K562 (cell line): ENCODE data around the gene SUPT20HL1. TPM values are rescaled to one million over a fixed set of nuclear protein-coding genes. Genes with fewer than 3 reads are reported as not detected.

Source experiments
- ATAC-seq: fragments of 200-7000 bp; cut with Tn5 transposase; 3 replicates; pipeline ENCODE4 v1.9.1; 2020; ENCODE audit warnings: moderate library complexity
- BruUV-seq: library from RNA; stranded (reverse); fragments of 400-500 nt; replicated peaks from 2 replicates; lab custom pipeline; 2021; lab: Mats Ljungman, UMichigan
- CTCF ChIA-PET: fragments of 300-600 bp; formaldehyde crosslinking; extraction: SDS; loops from one replicate; lab custom pipeline; 2021; ENCODE audit warnings: low intra/inter-chr PET ratio; lab: Yijun Ruan, JAX
- POLR2A ChIA-PET: fragments of 300-600, 350-650 bp; sonication (Branson Sonifier 250); formaldehyde crosslinking; extraction: SDS; loops from one replicate; lab custom pipeline; 2021; ENCODE audit warnings: antibody characterized with exemption, inconsistent platforms; lab: Yijun Ruan, JAX
- DNase-seq, 4 experiments: peaks; one replicate each; pipeline versions ENCODE4 v3.0.0 to v3.0.0-alpha.2; 2011 to 2018; ENCODE audit warnings: low spot score in 3 of 4, mixed read lengths in 3 of 4; ENCODE audit errors: extremely low read depth in 1 of 4
- FAIRE-seq: peaks from 2 replicates; lab custom pipeline; 2011; peaks lifted over from hg19 to GRCh38; lab: Jason Lieb, UNC
- H2AFZ ChIP-seq: 2 replicates; pipeline ENCODE4 v1.6.0; 2011; ENCODE audit warnings: low read depth, low read length, control low read depth, inconsistent platforms
- H3K27ac ChIP-seq: fragments of 200-600 bp; 3 replicates; pipeline ENCODE4 v1.8.0; 2011; ENCODE audit warnings: low read depth, mild to moderate bottlenecking, control low read depth, inconsistent platforms, low read length, moderate library complexity, mixed read lengths; ENCODE audit errors: extremely low read depth
- H3K27me3 ChIP-seq, 2 experiments: fragments of 300-600 bp in 1 of 2; 2 replicates in 1 of 2; 3 replicates in 1 of 2; pipeline versions ENCODE4 v1.6.0 to v1.8.0; 2011; ENCODE audit warnings: inconsistent platforms in 2 of 2, low read length in 2 of 2, mild to moderate bottlenecking in 1 of 2, mixed read lengths in 1 of 2, moderate library complexity in 1 of 2; ENCODE audit not compliant: control insufficient read depth in 2 of 2, insufficient read depth in 2 of 2
- H3K36me3 ChIP-seq: fragments of 300-600 bp; 3 replicates; pipeline ENCODE4 v1.8.0; 2011; ENCODE audit warnings: mild to moderate bottlenecking, low read length, inconsistent platforms; ENCODE audit not compliant: control insufficient read depth, insufficient read depth
- H3K4me1 ChIP-seq, 2 experiments: fragments of 200-600 bp in 1 of 2; replicated peaks in 1 of 2; 2 replicates in 1 of 2; 3 replicates in 1 of 2; pipeline versions ENCODE4 v1.5.1 to v1.8.0; 2011; ENCODE audit warnings: inconsistent platforms in 2 of 2, low read length in 2 of 2, mild to moderate bottlenecking in 1 of 2, mixed read lengths in 1 of 2, moderate library complexity in 1 of 2; ENCODE audit not compliant: control insufficient read depth in 2 of 2, insufficient read depth in 2 of 2
- H3K4me2 ChIP-seq: 2 replicates; pipeline ENCODE4 v1.6.1; 2011; ENCODE audit warnings: low read length, control low read depth, inconsistent platforms, mixed read lengths; ENCODE audit not compliant: insufficient read depth
- H3K4me3 ChIP-seq: fragments of 200-600 bp; sonication (generic), shearing (Covaris generic); 2 replicates; pipeline ENCODE4 v1.5.1; 2016; ENCODE audit warnings: control low read depth, inconsistent platforms
- H3K79me2 ChIP-seq: fragments of 200-600 bp; 3 replicates; pipeline ENCODE4 v1.8.0; 2011; ENCODE audit warnings: low read length, inconsistent platforms; ENCODE audit not compliant: control insufficient read depth, insufficient read depth
- H3K9ac ChIP-seq, 2 experiments: 2 replicates each; pipeline versions ENCODE4 v1.6.0 to v1.6.1; 2011; ENCODE audit warnings: low read depth in 2 of 2, low read length in 2 of 2, control low read depth in 1 of 2, inconsistent platforms in 1 of 2, mild to moderate bottlenecking in 1 of 2, mixed read lengths in 1 of 2; ENCODE audit not compliant: insufficient read depth in 1 of 2
- H3K9me1 ChIP-seq: one replicate; pipeline ENCODE4 v1.6.0; 2011; ENCODE audit warnings: inconsistent platforms, mild to moderate bottlenecking, low read length, moderate library complexity; ENCODE audit not compliant: control insufficient read depth, insufficient read depth
- H3K9me3 ChIP-seq: replicated peaks from 2 replicates; pipeline ENCODE4 v1.5.1; 2011; ENCODE audit warnings: low read depth, low read length, inconsistent platforms; ENCODE audit not compliant: control insufficient read depth, insufficient read depth
- H4K20me1 ChIP-seq: replicated peaks from 2 replicates; pipeline ENCODE4 v1.6.1; 2011; ENCODE audit warnings: low read length, inconsistent platforms, mixed read lengths; ENCODE audit not compliant: control insufficient read depth, insufficient read depth
- BDP1 ChIP-seq: IDR thresholded peaks from 3 replicates; pipeline ENCODE4 v1.6.1; 2011; ENCODE audit not compliant: insufficient read length, insufficient read depth
- DACH1 ChIP-seq: fragments of 450-650 bp; IDR thresholded peaks from 2 replicates; pipeline ENCODE4 v1.6.1; 2018; ENCODE audit not compliant: partially characterized antibody
- EHMT2 ChIP-seq: fragments of 450-650 bp; IDR thresholded peaks from 2 replicates; pipeline ENCODE4 v1.6.1; 2018; ENCODE audit warnings: antibody characterized with exemption
- HDGF ChIP-seq: fragments of 450-650 bp; IDR thresholded peaks from 2 replicates; pipeline ENCODE4 v1.6.1; 2016
- ILF3 ChIP-seq: fragments of 450-650 bp; IDR thresholded peaks from 2 replicates; pipeline ENCODE4 v1.6.1; 2018; ENCODE audit warnings: antibody characterized with exemption, mild to moderate bottlenecking, moderate library complexity, borderline replicate concordance
- PHF20 ChIP-seq: fragments of 450-650 bp; IDR thresholded peaks from 2 replicates; pipeline ENCODE4 v1.6.1; 2018; ENCODE audit not compliant: partially characterized antibody
- TEAD1 ChIP-seq, 2 experiments: fragments of 450-650 bp in 1 of 2; sonication (generic) in 1 of 2; formaldehyde crosslinking; IDR thresholded peaks; 2 replicates each; pipeline versions ENCODE4 v1.4.0 to v1.8.0; 2020 to 2022; ENCODE audit warnings: mild to moderate bottlenecking in 2 of 2, missing genetic modification reagents in 1 of 2
- ZFP30 ChIP-seq: fragments of 250-450 bp; sonication (Bioruptor Pico); IDR thresholded peaks from 2 replicates; pipeline ENCODE4 v1.8.0; 2022; ENCODE audit warnings: moderate library complexity, mild to moderate bottlenecking, inconsistent platforms, borderline replicate concordance
- ZNF224 ChIP-seq: sonication (generic); formaldehyde crosslinking; IDR thresholded peaks from 2 replicates; pipeline ENCODE4 v1.8.0; 2022; ENCODE audit warnings: mild to moderate bottlenecking, missing genetic modification reagents
- WGBS: fragments of 100-300 bp; shearing (Covaris generic); methylation state at CpG from one replicate; pipeline ENCODE4 v1.1.6; 2016; ENCODE audit warnings: low coverage, mixed read lengths; ENCODE audit not compliant: insufficient coverage; ENCODE audit errors: missing lambda C conversion rate; 5-methylcytosine and 5-hydroxymethylcytosine counted together
- in situ Hi-C: fragments of 300-500 bp; cut with MboI; formaldehyde crosslinking; loops from 4 replicates; pipeline ENCODE4 v1.15.0; 2018; ENCODE audit warnings: inconsistent platforms, mixed read lengths
- intact Hi-C: fragments of 100-400 bp; cut with micrococcal nuclease; formaldehyde crosslinking; loops from 2 replicates; pipeline ENCODE4 v1.14.2; 2022
- polyA plus RNA-seq, 8 experiments: library from polyadenylated mRNA; depleted of rRNA in 4 of 8; stranded (reverse) in 5 of 8; unstranded in 3 of 8; fragments of >200 nt; fragmentation: Nextera tagmentation in 2 of 8; fragmentation: Illumina TruSeq in 1 of 8; extraction: Ambion mirVana in 2 of 8; extraction: Trizol in 1 of 8; gene quantifications; 2 replicates each; pipeline versions ENCODE4 v1.2.1 to v1.2.3, GENCODE V29; 2011 to 2014; ENCODE audit warnings: inconsistent platforms in 1 of 8, missing spikeins in 1 of 8
- total RNA-seq, 7 experiments: library from RNA; depleted of rRNA in 6 of 7; stranded (reverse); fragments of >200 nt in 6 of 7; fragmentation: Illumina TruSeq in 2 of 7; extraction: Trizol in 2 of 7; gene quantifications; 2 replicates each; pipeline versions ENCODE4 v1.2.1 to v1.2.3, GENCODE V29; 2011 to 2021; ENCODE audit warnings: low replicate concordance in 1 of 7
- TF ChIP-seq, protein P1 (sequence below): fragments of 450-650 bp; formaldehyde crosslinking; IDR thresholded peaks from 2 replicates; pipeline ENCODE4 v1.4.0; 2020; ENCODE audit warnings: mild to moderate bottlenecking, moderate library complexity
- TF ChIP-seq, protein P2 (sequence below): sonication (generic); formaldehyde crosslinking; IDR thresholded peaks from 2 replicates; pipeline ENCODE4 v1.8.1; 2023; ENCODE audit warnings: mild to moderate bottlenecking, missing genetic modification reagents
- TF ChIP-seq, protein P3 (sequence below): fragments of 450-650 bp; formaldehyde crosslinking; IDR thresholded peaks from 2 replicates; pipeline ENCODE4 v1.4.0; 2022; ENCODE audit warnings: missing genetic modification characterization
- TF ChIP-seq, protein P4 (sequence below): fragments of 200-800 bp; sonication (Bioruptor generic); IDR thresholded peaks from 2 replicates; pipeline ENCODE4 v1.6.1; 2017; ENCODE audit warnings: missing genetic modification characterization, missing compliant biosample characterization

Gene SUPT20HL1
- total and polyA plus RNA-seq, 9 of the 15 experiments (the other 6 are each of a cell fraction or from before 2014, with no cell fraction given), result not detected

DNA sequence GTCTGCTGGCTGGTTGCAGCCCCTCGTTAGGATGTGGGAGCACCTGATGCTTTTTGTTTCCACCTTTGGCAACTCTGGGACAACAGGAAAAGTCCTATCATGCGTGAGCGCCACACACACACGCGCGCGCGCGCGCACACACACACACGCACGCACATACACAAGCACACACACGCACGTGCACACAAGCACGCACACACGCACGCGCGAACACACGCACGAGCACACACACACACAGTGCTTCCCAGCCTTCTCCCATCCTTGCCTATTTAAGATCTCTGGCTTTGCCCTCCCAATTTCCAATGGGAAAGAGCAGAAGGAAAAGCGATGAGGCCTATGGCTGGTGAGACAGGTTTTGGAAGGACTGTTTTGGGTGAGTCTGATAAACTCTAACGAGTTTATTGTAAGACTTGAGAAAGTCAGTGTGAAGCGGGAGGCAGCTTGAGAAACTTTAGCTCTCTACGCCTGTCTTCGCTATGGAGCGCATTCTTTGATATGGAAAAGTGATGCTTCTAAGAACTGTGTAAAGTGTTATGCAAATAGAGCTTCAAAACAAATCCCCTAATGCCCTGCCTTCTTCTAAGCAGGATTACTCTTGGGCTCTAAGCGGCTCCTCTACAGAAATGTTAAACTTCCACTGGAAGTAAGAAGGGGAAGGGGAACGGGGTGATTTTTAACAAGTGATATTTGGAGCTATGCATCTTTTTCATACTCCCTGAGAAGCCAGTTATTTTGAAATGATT, 11.8 kb downstream of the SUPT20HL1 start (continued):
- TF ChIP-seq, protein P1, sequence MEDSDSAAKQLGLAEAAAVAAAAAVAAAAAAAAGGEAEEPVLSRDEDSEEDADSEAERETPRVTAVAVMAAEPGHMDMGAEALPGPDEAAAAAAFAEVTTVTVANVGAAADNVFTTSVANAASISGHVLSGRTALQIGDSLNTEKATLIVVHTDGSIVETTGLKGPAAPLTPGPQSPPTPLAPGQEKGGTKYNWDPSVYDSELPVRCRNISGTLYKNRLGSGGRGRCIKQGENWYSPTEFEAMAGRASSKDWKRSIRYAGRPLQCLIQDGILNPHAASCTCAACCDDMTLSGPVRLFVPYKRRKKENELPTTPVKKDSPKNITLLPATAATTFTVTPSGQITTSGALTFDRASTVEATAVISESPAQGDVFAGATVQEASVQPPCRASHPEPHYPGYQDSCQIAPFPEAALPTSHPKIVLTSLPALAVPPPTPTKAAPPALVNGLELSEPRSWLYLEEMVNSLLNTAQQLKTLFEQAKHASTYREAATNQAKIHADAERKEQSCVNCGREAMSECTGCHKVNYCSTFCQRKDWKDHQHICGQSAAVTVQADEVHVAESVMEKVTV, result no peak
- TF ChIP-seq EHMT2 (no peak), BDP1 (no peak)
- TF ChIP-seq, protein P2, sequence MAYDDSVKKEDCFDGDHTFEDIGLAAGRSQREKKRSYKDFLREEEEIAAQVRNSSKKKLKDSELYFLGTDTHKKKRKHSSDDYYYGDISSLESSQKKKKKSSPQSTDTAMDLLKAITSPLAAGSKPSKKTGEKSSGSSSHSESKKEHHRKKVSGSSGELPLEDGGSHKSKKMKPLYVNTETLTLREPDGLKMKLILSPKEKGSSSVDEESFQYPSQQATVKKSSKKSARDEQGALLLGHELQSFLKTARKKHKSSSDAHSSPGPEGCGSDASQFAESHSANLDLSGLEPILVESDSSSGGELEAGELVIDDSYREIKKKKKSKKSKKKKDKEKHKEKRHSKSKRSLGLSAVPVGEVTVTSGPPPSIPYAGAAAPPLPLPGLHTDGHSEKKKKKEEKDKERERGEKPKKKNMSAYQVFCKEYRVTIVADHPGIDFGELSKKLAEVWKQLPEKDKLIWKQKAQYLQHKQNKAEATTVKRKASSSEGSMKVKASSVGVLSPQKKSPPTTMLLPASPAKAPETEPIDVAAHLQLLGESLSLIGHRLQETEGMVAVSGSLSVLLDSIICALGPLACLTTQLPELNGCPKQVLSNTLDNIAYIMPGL (CRISPR knock-in tag), result no peak

DNA sequence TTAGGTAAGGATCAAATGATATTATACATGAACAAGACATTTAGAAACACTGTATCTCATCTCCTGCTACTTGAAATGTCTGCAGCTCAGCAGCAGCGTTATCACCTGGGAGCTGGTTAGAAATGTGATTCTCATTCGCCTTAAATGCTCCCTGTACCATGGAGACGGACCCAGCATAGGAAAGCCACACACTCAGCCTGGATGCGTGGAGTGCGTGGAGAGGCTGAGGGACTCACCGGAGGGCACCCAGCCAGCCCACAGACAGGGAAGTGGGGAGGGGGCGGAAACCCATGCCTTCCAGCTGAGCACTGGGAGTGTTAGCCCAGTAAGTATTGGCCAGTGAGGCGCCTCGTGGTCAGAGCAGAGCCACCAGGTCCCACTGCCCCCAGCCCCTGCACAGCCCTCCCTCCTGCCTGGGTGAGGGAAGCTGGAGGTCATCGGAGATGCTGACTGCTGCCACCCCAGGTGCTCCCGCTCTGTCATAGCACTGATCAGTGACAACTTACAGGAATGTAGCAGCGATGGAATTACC, 15.2 kb downstream of the SUPT20HL1 start:
- H3K4me3 ChIP-seq, result no peak overlapping the region
- no peaks in the 10 kb centered on the region for H3K36me3 ChIP-seq
- FAIRE-seq (no peak), DNase-seq (no peak), ATAC-seq (no peak)
- H3K9ac ChIP-seq, result no peak overlapping the region
- in situ Hi-C loops, result no loop called here
- intact Hi-C loops, result no loop called here
- TF ChIP-seq PHF20 (no peak), ILF3 (no peak), DACH1 (no peak), HDGF (no peak), TEAD1 (CRISPR knock-in tag; IDR thresholded peaks at IDR 0.05) (no peak), ZFP30 (CRISPR knock-in tag) (no peak), ZNF224 (CRISPR knock-in tag) (no peak)
- TF ChIP-seq, protein P3, sequence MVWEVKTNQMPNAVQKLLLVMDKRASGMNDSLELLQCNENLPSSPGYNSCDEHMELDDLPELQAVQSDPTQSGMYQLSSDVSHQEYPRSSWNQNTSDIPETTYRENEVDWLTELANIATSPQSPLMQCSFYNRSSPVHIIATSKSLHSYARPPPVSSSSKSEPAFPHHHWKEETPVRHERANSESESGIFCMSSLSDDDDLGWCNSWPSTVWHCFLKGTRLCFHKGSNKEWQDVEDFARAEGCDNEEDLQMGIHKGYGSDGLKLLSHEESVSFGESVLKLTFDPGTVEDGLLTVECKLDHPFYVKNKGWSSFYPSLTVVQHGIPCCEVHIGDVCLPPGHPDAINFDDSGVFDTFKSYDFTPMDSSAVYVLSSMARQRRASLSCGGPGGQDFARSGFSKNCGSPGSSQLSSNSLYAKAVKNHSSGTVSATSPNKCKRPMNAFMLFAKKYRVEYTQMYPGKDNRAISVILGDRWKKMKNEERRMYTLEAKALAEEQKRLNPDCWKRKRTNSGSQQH, result no peak
- TF ChIP-seq, protein P4, sequence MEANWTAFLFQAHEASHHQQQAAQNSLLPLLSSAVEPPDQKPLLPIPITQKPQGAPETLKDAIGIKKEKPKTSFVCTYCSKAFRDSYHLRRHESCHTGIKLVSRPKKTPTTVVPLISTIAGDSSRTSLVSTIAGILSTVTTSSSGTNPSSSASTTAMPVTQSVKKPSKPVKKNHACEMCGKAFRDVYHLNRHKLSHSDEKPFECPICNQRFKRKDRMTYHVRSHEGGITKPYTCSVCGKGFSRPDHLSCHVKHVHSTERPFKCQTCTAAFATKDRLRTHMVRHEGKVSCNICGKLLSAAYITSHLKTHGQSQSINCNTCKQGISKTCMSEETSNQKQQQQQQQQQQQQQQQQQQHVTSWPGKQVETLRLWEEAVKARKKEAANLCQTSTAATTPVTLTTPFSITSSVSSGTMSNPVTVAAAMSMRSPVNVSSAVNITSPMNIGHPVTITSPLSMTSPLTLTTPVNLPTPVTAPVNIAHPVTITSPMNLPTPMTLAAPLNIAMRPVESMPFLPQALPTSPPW (CRISPR knock-in tag), result no peak
- H3K4me2 ChIP-seq, result no peak overlapping the region
- no peaks in the 10 kb centered on the region for H3K4me1 ChIP-seq
- H3K27ac ChIP-seq, result no peak overlapping the region
- H2AFZ ChIP-seq, result no peak overlapping the region
- ChIA-PET CTCF (no interaction called here), POLR2A (no interaction called here)
- H3K9me3 ChIP-seq, result no peaks in the 10 kb centered on the region
- no peaks in the 10 kb centered on the region for H4K20me1 ChIP-seq
- BruUV-seq, result no TSS peak
- under 1% methylated on average over 10 of the region's 12 CpGs for WGBS
- no peaks in the 10 kb centered on the region for H3K79me2 ChIP-seq
- peaks cover 0 to 9% of the 10 kb centered on the region in 2 experiments; a peak in 2 of 5 replicates for H3K27me3 ChIP-seq
- H3K9me1 ChIP-seq, result no peaks in the 10 kb centered on the region
